ENCODE results near the gene ZNF578.
"Not testable (repeated sequence)": the region's sequence is repeated elsewhere in the genome, so short reads cannot be mapped to it uniquely, and the experiment has no call there.

The ZNF578 gene

DNA sequence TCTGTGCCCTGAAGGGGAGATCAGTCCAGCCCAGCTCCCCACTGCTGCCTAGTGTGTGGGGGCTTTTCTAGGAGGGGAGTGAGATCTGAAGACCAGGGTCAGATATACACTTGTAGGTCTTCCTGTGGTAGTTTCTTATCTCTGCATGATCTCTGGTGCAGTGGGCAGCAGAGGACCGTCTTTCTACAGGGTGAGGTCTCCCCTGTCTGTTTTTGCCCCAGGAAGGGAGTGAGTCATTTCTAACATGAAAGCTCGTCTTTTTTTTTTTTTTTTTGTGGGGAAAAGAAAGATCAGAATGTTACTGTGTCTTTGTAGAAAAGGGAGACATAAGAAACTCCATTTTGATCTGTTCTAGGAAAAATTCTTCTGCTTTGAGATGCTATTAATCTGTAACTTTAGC is 65.3 kb downstream of the ZNF578 start:
- DNase-seq = no peak

DNA sequence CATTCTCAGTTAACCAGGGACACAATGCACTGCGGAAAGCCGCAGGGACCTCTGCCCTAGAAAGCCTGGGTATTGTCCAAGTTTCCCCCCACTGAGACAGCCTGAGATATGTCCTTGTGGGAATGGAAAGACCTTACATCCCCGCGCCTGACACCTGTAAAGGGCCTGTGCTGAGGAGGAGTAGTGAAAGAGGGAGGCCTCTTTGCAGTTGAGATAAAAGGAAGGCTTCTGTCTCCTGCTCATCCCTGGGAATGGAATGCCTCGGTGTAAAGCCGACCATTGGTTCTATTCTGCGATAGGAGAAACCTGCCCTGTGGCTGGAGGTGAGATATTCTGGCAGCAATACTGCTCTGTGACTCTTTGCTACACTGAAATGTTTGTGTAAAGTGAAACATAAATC is 65.8 kb downstream of the ZNF578 start:
- not testable (repeated sequence) for DNase-seq

GRCh38 chr19:52520013-52520412 is 66.7 kb downstream of the ZNF578 start:
- no peak for DNase-seq

GRCh38 chr19:52522551-52522950 is 69.2 kb downstream of the ZNF578 start:
- no peak for DNase-seq

GRCh38 chr19:52524086-52524485 is 70.7 kb downstream of the ZNF578 start:
- DNase-seq = no peak

- DNase-seq = peak; percentile 87
These were observed 74.0 kb downstream of the ZNF578 start, which contains the start of gene ZNF808 for GRCh38 chr19:52527134-52527955. Gene ZNF808 (plus strand): TSS chr19:52527668. CDS start chr19:52543285, 15,617 bp downstream.

DNA sequence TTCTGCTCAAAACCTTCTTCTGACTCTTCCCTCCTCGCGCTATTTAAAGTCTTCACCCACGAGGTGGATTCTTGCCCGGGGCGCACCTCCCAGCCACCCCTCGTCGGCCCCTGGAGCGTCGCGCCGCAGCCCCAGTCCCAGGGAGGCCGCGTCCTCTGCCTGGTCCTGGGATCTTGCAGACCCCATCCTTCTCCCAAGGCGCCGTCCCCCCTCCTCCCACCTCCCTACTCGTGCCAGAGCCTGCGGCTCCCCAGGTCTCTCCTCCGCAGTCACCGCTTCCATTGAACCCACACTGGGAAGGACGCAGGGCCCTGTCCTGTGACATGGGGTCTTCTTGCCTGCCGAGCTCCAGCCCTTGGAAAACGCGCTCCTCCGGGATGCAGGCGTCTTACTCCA is 74.6 kb downstream of the ZNF578 start:
- DNase-seq = no peak

- DNase-seq = no peak
These were observed 79.1 kb downstream of the ZNF578 start for GRCh38 chr19:52532480-52532879.

DNA sequence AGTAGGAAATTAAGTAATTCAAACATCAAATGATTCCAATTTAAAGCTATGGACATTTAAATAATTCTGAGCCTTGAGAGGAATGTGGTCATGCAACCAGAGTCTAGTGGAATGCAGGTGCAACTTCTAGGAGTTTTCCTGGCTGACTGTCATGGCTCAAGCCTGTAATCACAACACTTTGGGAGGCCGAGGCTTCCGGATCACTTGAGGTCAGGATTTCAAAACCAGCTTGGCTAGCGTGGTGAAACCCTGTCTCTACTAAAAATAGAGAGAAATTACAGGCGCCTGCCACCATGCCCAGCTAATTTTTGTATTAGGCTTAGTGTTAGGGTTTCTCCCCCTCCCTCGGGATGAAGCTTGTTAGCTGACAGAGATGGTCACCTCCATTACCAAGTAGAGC is 80.5 kb downstream of the ZNF578 start:
- no peak for DNase-seq

DNA sequence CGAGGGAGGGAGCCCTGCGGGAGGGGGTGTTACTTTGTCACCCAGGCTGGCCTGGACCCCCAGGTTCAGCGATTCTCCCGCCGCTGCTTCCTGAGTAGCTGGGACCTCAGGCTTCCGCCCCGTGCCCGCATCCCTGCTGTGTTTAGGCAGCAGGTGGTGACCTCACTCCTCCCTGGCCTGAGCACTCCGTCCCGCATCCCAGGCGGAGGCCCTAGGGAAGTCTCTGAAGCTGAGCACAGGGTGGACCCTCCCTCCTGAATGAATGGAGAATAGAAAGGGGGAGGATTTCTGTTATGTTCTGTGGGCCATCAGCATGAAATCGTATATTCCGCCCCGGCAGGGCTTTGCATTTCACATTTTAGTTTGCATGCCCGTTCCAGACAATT is 82.0 kb downstream of the ZNF578 start:
- DNase-seq = not testable (repeated sequence)

DNA sequence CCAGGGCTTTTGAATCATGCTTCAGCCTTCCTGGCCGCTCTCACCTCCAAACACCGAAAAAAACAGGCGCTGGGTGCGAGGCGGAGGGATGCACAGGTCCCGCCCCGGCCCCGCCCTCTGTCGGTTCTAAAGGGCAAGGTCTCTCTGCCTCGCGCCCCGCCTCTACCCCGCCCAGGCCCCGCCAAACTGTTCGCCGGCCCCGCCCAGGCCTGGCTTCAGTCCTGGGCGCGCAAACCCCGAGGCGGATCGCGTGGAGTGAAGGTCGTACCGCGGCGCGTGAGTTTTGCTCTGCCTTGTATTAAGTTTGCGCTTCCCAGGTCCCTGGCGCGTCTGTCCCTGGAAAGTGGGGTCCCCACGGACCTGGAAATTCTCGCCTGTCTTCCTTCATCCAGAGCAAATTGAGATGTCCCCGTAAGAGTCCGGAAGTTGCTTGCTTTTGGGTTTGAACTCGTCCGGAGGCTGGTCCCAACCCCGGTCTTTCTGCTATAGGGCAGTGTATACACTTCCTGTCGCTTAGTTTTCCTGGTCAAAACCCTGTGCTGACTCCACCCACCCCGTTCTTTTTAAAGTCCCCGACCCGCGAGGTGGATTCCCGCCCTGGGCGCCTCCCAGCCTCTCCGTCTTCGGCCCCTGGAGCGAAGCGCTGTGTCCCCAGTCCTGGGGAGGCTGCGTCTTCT is 82.6 kb downstream of the ZNF578 start:
- DNase-seq = no peak

DNA sequence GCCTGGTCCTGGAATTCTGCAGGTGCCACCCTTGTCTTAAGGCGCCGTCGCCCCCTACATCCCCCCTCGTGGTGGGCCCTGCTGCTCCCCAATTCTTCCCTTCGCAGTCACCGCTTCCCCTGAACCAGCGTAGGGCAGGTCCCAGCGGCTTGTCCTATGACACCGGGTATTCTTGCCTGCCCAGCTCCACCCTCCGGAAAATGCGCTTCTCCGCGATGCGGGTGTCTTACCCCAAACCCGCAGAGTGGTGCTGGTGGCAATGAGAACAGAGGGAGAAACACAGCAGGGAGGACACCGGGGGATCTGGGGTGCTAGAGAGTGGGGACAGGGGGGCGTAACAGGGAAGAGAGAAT is 83.1 kb downstream of the ZNF578 start:
- no peak for DNase-seq

DNA sequence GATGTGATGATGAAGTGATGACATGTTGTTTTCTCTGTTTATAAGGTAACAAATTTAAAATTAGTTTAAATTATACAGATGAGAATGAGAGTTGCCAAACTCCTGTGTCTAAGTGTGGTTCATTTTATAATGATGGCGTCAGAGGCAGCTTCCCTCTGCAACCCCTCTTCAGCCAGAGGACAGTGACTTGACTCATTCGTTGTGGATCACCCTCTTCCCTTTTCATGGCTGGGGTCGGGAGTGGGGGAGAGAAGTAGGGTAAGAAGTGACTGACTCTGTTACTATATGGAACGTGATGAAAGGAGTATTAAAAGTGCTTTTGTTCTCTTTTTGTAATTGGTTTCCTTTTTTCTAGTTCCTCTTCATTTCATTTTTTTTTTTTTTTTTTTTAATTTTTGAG is 85.5 kb downstream of the ZNF578 start:
- DNase-seq = not testable (repeated sequence)

DNA sequence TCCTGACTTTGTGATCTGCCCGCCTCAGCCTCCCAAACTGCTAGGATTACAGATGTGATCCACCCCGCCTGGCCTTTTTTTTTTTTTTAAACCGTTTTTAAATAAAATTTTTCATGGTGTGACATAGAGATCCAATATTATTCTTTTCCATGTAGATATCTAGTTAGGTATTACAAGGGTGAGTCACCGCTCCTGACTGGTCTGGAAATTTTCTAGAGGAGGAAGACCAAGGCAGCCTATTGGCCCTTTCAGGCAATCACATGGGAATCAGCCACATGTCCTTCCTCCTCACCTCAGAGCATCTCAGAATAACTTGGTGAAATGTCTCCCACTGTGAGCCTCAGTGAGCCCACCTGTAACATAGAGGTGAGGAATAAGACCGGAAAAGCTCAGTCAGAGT is 87.8 kb downstream of the ZNF578 start:
- DNase-seq = not testable (repeated sequence)

DNA sequence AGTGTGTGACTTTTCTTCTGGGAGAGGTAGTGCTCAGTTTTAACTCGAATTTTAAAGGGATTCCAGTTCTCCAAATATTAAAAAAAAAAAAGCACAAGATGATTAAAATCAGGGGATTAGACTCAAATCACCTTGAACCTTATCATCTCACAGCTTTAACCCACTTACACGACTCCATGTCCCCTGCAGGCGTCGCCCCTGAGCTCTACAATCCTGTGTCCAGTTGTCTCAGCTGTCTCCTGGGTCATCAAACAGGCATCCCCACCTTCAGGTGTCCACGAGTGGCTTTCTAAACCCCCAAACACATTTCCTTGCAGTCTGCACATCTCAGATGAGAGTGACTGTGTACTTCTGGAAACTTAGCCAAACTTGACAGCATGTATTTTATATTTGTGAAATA is 88.3 kb downstream of the ZNF578 start:
- no peak for DNase-seq

GRCh38 chr19:52542541-52542940 is 89.2 kb downstream of the ZNF578 start:
- DNase-seq = not testable (repeated sequence)

GRCh38 chr19:52542984-52543664 is 89.8 kb downstream of the ZNF578 start:
- no peak for DNase-seq

GRCh38 chr19:52554216-52554971 is 101.0 kb downstream of the ZNF578 start:
- DNase-seq = no peak

- DNase-seq = no peak
These were observed 104.1 kb downstream of the ZNF578 start for GRCh38 chr19:52557231-52557995.

DNA sequence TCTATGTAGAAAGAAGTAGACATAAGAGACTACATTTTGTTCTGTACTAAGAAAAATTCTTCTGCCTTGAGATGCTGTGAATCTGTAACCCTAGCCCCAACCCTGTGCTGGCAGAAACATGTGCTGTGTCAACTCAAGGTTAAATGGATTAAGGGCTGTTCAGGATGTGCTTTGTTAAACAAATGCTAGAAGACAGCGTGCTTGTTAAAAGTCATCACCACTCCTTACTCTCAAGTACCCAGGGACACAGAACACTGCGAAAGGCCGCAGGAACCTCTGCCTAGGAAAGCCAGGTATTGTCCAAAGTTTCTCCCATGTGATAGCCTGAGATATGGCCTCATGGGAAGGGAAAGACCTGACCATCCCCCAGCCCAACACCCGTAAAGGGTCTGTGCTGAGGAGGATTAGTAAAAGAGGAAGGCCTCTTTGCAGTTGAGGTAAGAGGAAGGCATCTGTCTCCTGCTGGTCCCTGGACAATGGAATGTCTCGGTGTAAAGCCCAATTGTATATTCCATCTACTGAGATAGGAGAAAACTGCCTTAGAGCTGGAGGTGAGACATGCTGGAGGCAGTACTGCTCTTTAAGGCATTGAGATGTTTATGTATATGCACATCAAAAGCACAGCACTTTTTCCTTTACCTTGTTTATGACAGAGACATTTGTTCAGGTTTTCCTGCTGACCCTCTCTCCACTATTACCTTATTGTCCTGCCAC is 105.5 kb downstream of the ZNF578 start:
- not testable (repeated sequence) for DNase-seq

GRCh38 chr19:52561611-52562010 is 108.3 kb downstream of the ZNF578 start:
- DNase-seq = not testable (repeated sequence)

All from NCI-H226 (cell line).